Smooth muscle cell (in vitro differentiated cells): ENCODE results near the gene CLIC5. TPM values are rescaled to one million over a fixed set of nuclear protein-coding genes. Genes with fewer than 3 reads are reported as not detected.

ENCODE experiments used
- DNase-seq: peaks from one replicate; lab custom pipeline; 2025; ENCODE audit not compliant: unreplicated experiment; lab: John Stamatoyannopoulos, UW
- H2AFZ ChIP-seq: fragments of 200-600 bp; sonication (generic); 2 replicates; pipeline ENCODE4 v1.6.0; 2016; ENCODE audit warnings: antibody characterized with exemption, low read depth, mild to moderate bottlenecking
- H3F3A ChIP-seq: fragments of 200-600 bp; sonication (generic); 2 replicates; pipeline ENCODE4 v1.6.0; 2017; ENCODE audit warnings: antibody characterized with exemption, low read depth
- H3K27ac ChIP-seq: fragments of 200-600 bp; sonication (generic); 2 replicates; pipeline ENCODE4 v1.5.1; 2016; ENCODE audit warnings: low read depth, mild to moderate bottlenecking
- H3K27me3 ChIP-seq: fragments of 200-600 bp; sonication (generic); 2 replicates; pipeline ENCODE4 v1.6.1; 2016; ENCODE audit warnings: low read depth, mild to moderate bottlenecking
- H3K36me3 ChIP-seq: fragments of 200-600 bp; sonication (generic); 2 replicates; pipeline ENCODE4 v1.5.1; 2016; ENCODE audit warnings: low read depth
- H3K4me1 ChIP-seq: fragments of 200-600 bp; sonication (generic); 2 replicates; pipeline ENCODE4 v1.5.1; 2016; ENCODE audit warnings: low read depth
- H3K4me2 ChIP-seq: fragments of 200-600 bp; sonication (generic); 2 replicates; pipeline ENCODE4 v1.6.0; 2016; ENCODE audit warnings: mild to moderate bottlenecking
- H3K4me3 ChIP-seq: fragments of 200-600 bp; sonication (generic); 2 replicates; pipeline ENCODE4 v1.5.1; 2016; ENCODE audit warnings: mild to moderate bottlenecking
- H3K79me2 ChIP-seq: fragments of 200-600 bp; sonication (generic); 2 replicates; pipeline ENCODE4 v1.6.0; 2016; ENCODE audit warnings: low read depth, mild to moderate bottlenecking
- H3K9ac ChIP-seq: fragments of 200-600 bp; sonication (generic); 2 replicates; pipeline ENCODE4 v1.6.0; 2016; ENCODE audit warnings: low read depth
- H3K9me3 ChIP-seq: fragments of 200-600 bp; sonication (generic); replicated peaks from 2 replicates; pipeline ENCODE4 v1.5.1; 2016; ENCODE audit warnings: low read depth
- H4K20me1 ChIP-seq: fragments of 200-600 bp; sonication (generic); 2 replicates; pipeline ENCODE4 v1.6.0; 2016; ENCODE audit warnings: low read depth
- CTCF ChIP-seq: fragments of 200-600 bp; sonication (generic); IDR thresholded peaks from 2 replicates; pipeline ENCODE4 v1.5.1; 2017; ENCODE audit warnings: borderline replicate concordance, mild to moderate bottlenecking, antibody characterized with exemption; ENCODE audit not compliant: insufficient read depth, poor library complexity, severe bottlenecking
- whole genome bisulfite sequencing: methylation state at CpG from one replicate; pipeline ENCODE4 v1.1.7; 2016; ENCODE audit warnings: low lambda C conversion rate; 5-methylcytosine and 5-hydroxymethylcytosine counted together
- polyA plus RNA-seq: library from polyadenylated mRNA; unstranded; fragments of >200 nt; fragmentation: Nextera tagmentation; extraction: Ambion mirVana; gene quantifications from 2 replicates; pipeline ENCODE4 v1.2.1, GENCODE V29; 2016
- total RNA-seq: library from RNA; depleted of rRNA; stranded (reverse); fragments of >200 nt; gene quantifications from 2 replicates; pipeline ENCODE4 v1.2.3, GENCODE V29; 2014

The CLIC5 gene
- total and polyA plus RNA-seq, 2 experiments from 2014 or later: 0.97 to 4.4 TPM

- 52% methylated on average over 9 of the region's 9 CpGs for WGBS
- no peak for TF ChIP-seq CTCF
- DNase-seq: no peak
- H3K9me3 ChIP-seq: no peaks in the 10 kb centered on the region
- H3K4me1 ChIP-seq: peaks cover 9% of the 10 kb centered on the region
- peaks cover 6% of the 10 kb centered on the region for H3F3A ChIP-seq
- peak overlapping the region; percentile 65 for H2AFZ ChIP-seq
- H3K79me2 ChIP-seq: no peaks in the 10 kb centered on the region
- H3K4me2 ChIP-seq: peak overlapping the region; percentile 42
- H4K20me1 ChIP-seq: no peaks in the 10 kb centered on the region
- no peak overlapping the region for H3K4me3 ChIP-seq
- H3K27ac ChIP-seq: peak overlapping the region; percentile 34
- no peaks in the 10 kb centered on the region for H3K27me3 ChIP-seq
- H3K36me3 ChIP-seq: no peaks in the 10 kb centered on the region
- H3K9ac ChIP-seq: no peak overlapping the region
Measured at GRCh38 chr6:45900808-45901752, 114.6 kb downstream of the CLIC5 start.

DNA sequence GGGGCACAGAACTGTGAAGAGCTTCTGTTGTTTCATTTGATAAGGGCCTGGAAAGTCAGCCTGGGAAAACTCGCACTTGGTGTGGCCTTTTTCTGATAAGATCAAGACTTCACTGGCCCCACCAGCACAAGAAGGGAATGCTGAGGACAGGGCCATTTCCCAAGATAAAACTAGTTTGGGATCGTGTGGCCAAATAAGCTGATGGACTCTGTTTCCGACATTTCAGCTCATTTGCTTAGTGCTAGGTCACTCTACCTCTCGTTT is 116.0 kb downstream of the CLIC5 start:
- H3K27ac ChIP-seq: no peak overlapping the region
- no peak overlapping the region for H3K9ac ChIP-seq
- H3K4me2 ChIP-seq: no peak overlapping the region
- no peaks in the 10 kb centered on the region for H3K36me3 ChIP-seq
- no peaks in the 10 kb centered on the region for H3K79me2 ChIP-seq
- DNase-seq: no peak
- H3K9me3 ChIP-seq: no peaks in the 10 kb centered on the region
- H4K20me1 ChIP-seq: no peaks in the 10 kb centered on the region
- TF ChIP-seq CTCF: no peak
- H3K27me3 ChIP-seq: no peaks in the 10 kb centered on the region
- H2AFZ ChIP-seq: no peak overlapping the region
- H3K4me3 ChIP-seq: no peak overlapping the region
- H3F3A ChIP-seq: peaks cover 6% of the 10 kb centered on the region
- 67% methylated on average over 4 of the region's 4 CpGs for WGBS
- H3K4me1 ChIP-seq: peaks cover 9% of the 10 kb centered on the region

GRCh38 chr6:45898941-45899682 is 116.5 kb downstream of the CLIC5 start:
- H3K4me1 ChIP-seq: peaks cover 9% of the 10 kb centered on the region
- H3K36me3 ChIP-seq: no peaks in the 10 kb centered on the region
- 83% methylated on average over 7 of the region's 7 CpGs for WGBS
- H3K27ac ChIP-seq: no peak overlapping the region
- no peak for TF ChIP-seq CTCF
- H4K20me1 ChIP-seq: no peaks in the 10 kb centered on the region
- no peak for DNase-seq
- H2AFZ ChIP-seq: no peak overlapping the region
- H3K9ac ChIP-seq: no peak overlapping the region
- H3K9me3 ChIP-seq: no peaks in the 10 kb centered on the region
- no peak overlapping the region for H3K4me2 ChIP-seq
- no peak overlapping the region for H3K4me3 ChIP-seq
- no peaks in the 10 kb centered on the region for H3K27me3 ChIP-seq
- H3F3A ChIP-seq: peaks cover 6% of the 10 kb centered on the region
- no peaks in the 10 kb centered on the region for H3K79me2 ChIP-seq
